Erythroblast (primary cell): ENCODE data around the gene SFRP4.

Experiments used
- GATA1 ChIP-seq: IDR thresholded peaks from 2 replicates; pipeline ENCODE4 v1.6.1; 2011; ENCODE audit warnings: low read depth, mild to moderate bottlenecking, control low read depth, low read length, moderate library complexity
- POLR2A ChIP-seq: IDR thresholded peaks from 2 replicates; pipeline ENCODE4 v1.6.1; 2011; ENCODE audit warnings: mild to moderate bottlenecking, low read length

- TF ChIP-seq POLR2A (no peak), GATA1 (no peak)
These were observed 8.3 kb downstream of the SFRP4 start for GRCh38 chr7:37908221-37908788.
